GM10248 (cell line): ENCODE data around the gene ULK4.

ENCODE experiments used
- CTCF ChIA-PET: fragments of 300-600 bp; sonication (Branson Sonifier 250); formaldehyde crosslinking; extraction: SDS; loops from one replicate; lab custom pipeline; 2021; ENCODE audit warnings: antibody characterized with exemption; lab: Yijun Ruan, JAX
- POLR2A ChIA-PET: fragments of 350-650 bp; sonication (Branson Sonifier 250); formaldehyde crosslinking; extraction: SDS; loops from one replicate; lab custom pipeline; 2020; ENCODE audit warnings: antibody characterized with exemption; lab: Yijun Ruan, JAX
- DNase-seq: peaks from one replicate; pipeline ENCODE4 v3.0.0; 2012; ENCODE audit errors: extremely low spot score
- CTCF ChIP-seq: IDR thresholded peaks from 2 replicates; pipeline ENCODE4 v1.5.1; 2012; ENCODE audit warnings: mild to moderate bottlenecking, low read depth; ENCODE audit errors: extremely low read depth, missing control alignments, control extremely low read depth

Gene ULK4

DNA sequence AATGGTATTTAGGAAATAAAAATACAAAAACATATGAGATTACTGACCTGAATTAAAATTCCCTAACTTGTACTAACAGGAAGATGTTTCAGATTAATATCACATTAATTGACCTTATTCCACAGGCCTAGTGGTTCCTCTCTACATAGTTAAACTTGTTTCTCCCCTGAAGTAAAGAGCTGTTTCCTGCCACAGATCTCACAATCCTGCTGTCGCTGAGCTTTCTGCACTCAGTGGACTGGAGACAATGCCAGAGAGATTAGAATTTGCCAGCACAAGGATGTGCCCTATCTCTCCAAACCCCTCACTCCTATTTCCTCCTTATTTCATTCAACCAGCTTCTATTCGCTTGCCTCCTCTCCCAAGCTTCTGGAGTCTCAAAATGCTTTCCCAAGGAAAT lies 632.0 kb downstream of the ULK4 start:
- ChIA-PET POLR2A (no interaction called here), CTCF (no interaction called here)
- TF ChIP-seq CTCF = no peak
- DNase-seq = no peak

- no peak for TF ChIP-seq CTCF
- CTCF ChIA-PET = no interaction called here
- no peak for DNase-seq
- POLR2A ChIA-PET = no interaction called here
These were observed 633.0 kb downstream of the ULK4 start for GRCh38 chr3:41328926-41329325.

GRCh38 chr3:41327718-41328117 lies 634.2 kb downstream of the ULK4 start:
- ChIA-PET CTCF (interaction anchor here (1.3 kb wide), 1 partner anchor 14 kb away, joined by 3 read pairs; no protein-coding TSS in a partner anchor), POLR2A (no interaction called here)
- no peak for TF ChIP-seq CTCF
- DNase-seq = no peak

- CTCF ChIA-PET = interaction anchor here (1.5 kb wide), 1 partner anchor 10 kb away, joined by 4 read pairs; no protein-coding TSS in a partner anchor
- POLR2A ChIA-PET = no interaction called here
- no peak for TF ChIP-seq CTCF
- DNase-seq = no peak
These were observed 637.8 kb downstream of the ULK4 start for GRCh38 chr3:41324156-41324475.

DNA sequence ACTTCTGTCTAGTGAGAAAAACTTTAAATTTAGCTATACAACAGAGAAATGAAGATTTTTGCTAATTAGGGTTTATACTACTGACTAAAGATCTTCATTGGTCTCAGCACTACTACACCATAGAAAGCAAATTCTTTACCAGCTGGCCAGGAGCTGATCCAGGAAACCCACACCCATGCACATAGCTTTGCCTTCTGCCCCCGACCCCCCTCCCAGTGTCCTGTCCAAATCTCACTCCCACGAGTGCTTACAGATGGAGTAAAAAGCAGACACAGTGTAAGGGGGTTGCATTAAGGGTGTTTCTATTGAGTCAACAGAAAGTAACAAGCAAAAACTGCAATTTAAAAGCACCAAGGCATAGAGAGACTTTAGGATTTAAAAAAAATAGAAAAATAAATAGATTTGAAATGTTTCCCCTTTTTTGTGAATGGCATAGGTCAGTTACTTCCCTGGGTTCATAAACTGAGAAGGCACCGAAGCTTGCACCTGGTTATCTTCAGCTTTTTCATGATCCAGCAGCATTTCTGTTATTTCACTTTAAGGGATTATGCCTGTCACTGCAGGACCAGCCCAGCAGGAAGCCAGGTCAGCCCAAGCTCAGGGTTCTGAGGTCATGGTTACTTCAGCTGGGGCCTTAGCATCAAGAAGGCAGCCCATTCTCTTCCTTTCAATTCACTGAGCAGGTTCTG lies 638.3 kb downstream of the ULK4 start:
- CTCF ChIA-PET = interaction anchor here (1.5 kb wide), 1 partner anchor 10 kb away, joined by 4 read pairs; no protein-coding TSS in a partner anchor
- TF ChIP-seq CTCF = no peak
- DNase-seq = no peak
- POLR2A ChIA-PET = no interaction called here

DNA sequence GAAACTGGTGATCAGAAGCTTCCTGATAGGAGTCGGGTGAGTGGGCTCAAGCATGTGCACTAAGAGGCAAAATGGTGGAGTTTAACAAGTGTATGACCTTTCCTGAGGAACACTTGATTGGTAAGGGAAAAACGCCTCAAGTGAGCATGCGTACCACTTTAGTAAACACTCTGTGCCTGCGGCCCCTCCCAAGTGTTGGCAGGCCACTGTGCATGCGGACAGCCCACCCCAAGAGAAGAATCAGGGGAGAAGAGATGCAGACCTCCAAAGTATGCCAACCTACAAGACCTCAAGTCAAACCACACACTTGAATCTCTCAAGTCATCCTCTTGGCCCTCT lies 640.3 kb downstream of the ULK4 start:
- ChIA-PET CTCF (interaction anchor here (1.0 kb wide), 1 partner anchor 8 kb away, joined by 3 read pairs; no protein-coding TSS in a partner anchor), POLR2A (no interaction called here)
- no peak for TF ChIP-seq CTCF
- DNase-seq = no peak
